IMR-90 (cell line): ENCODE results near the gene ANK2. TPM values are rescaled to one million over a fixed set of nuclear protein-coding genes. Genes with fewer than 3 reads are reported as not detected.

ENCODE experiments used
- ATAC-seq: fragments of 200-7000 bp; cut with Tn5 transposase; 2 replicates; pipeline ENCODE4 v1.9.1; 2020; ENCODE audit warnings: low read depth, mild to moderate bottlenecking, moderate library complexity
- BruUV-seq: library from RNA; stranded (reverse); fragments of 400-500 nt; replicated peaks from 2 replicates; lab custom pipeline; 2021; lab: Mats Ljungman, UMichigan
- CTCF ChIA-PET: fragments of 300-600 bp; formaldehyde crosslinking; extraction: SDS; loops from one replicate; lab custom pipeline; 2021; ENCODE audit warnings: antibody characterized with exemption; lab: Yijun Ruan, JAX
- POLR2A ChIA-PET: fragments of 300-600 bp; sonication (Branson Sonifier 250); formaldehyde crosslinking; loops from one replicate; lab custom pipeline; 2022; ENCODE audit warnings: antibody characterized with exemption; ENCODE audit not compliant: unreplicated experiment; lab: Charles Lee
- DNase-seq: peaks from one replicate; pipeline ENCODE4 v3.0.0; 2013
- H2AFZ ChIP-seq: replicated peaks from 2 replicates; pipeline ENCODE3; 2013; ENCODE audit warnings: low read length, mild to moderate bottlenecking; ENCODE audit not compliant: poor library complexity
- H2AK5ac ChIP-seq: 2 replicates; pipeline ENCODE4 v1.6.1; 2013; ENCODE audit warnings: low read depth, low read length, inconsistent platforms
- H2AK9ac ChIP-seq: replicated peaks from 2 replicates; pipeline ENCODE3; 2013; ENCODE audit warnings: mild to moderate bottlenecking, low read depth, low read length, moderate library complexity; ENCODE audit not compliant: poor library complexity
- H2BK120ac ChIP-seq: 2 replicates; pipeline ENCODE4 v1.6.1; 2013; ENCODE audit warnings: low read depth, low read length, inconsistent platforms
- H2BK15ac ChIP-seq: 3 replicates; pipeline ENCODE4 v1.6.1; 2013; ENCODE audit warnings: low read depth, low read length, inconsistent platforms
- H2BK20ac ChIP-seq: 2 replicates; pipeline ENCODE4 v1.6.1; 2013; ENCODE audit warnings: low read depth, mild to moderate bottlenecking, inconsistent platforms, low read length, moderate library complexity
- H2BK5ac ChIP-seq: 2 replicates; pipeline ENCODE4 v1.6.1; 2013; ENCODE audit warnings: mild to moderate bottlenecking, low read depth, low read length, inconsistent platforms; ENCODE audit not compliant: poor library complexity, severe bottlenecking
- H3K14ac ChIP-seq: replicated peaks from 2 replicates; pipeline ENCODE4 v1.6.1; 2013; ENCODE audit warnings: low read depth, low read length, inconsistent platforms
- H3K18ac ChIP-seq: 2 replicates; pipeline ENCODE4 v1.6.1; 2013; ENCODE audit warnings: low read depth, low read length, control low read depth
- H3K23ac ChIP-seq: 2 replicates; pipeline ENCODE4 v1.6.1; 2013; ENCODE audit warnings: low read depth, low read length, inconsistent platforms
- H3K27ac ChIP-seq: 2 replicates; pipeline ENCODE4 v1.5.1; 2013; ENCODE audit warnings: mild to moderate bottlenecking, control low read depth, low read length; ENCODE audit not compliant: insufficient read depth
- H3K27me3 ChIP-seq: 2 replicates; pipeline ENCODE4 v1.6.1; 2013; ENCODE audit warnings: low read length; ENCODE audit not compliant: control insufficient read depth, insufficient read depth
- H3K36me3 ChIP-seq: 2 replicates; pipeline ENCODE4 v1.6.1; 2013; ENCODE audit warnings: low read length, mixed read lengths; ENCODE audit not compliant: control insufficient read depth, insufficient read depth
- H3K4ac ChIP-seq: 2 replicates; pipeline ENCODE4 v1.6.1; 2013; ENCODE audit warnings: low read depth, low read length, inconsistent platforms
- H3K4me1 ChIP-seq: 2 replicates; pipeline ENCODE4 v1.6.1; 2013; ENCODE audit warnings: low read length, mixed read lengths; ENCODE audit not compliant: control insufficient read depth, insufficient read depth
- H3K4me2 ChIP-seq: 2 replicates; pipeline ENCODE4 v1.6.1; 2013; ENCODE audit warnings: low read depth, mild to moderate bottlenecking, control low read depth, low read length, moderate library complexity
- H3K4me3 ChIP-seq: 2 replicates; pipeline ENCODE4 v1.5.1; 2013; ENCODE audit warnings: low read depth, mild to moderate bottlenecking, control low read depth, low read length, moderate library complexity; ENCODE audit not compliant: insufficient read depth
- H3K56ac ChIP-seq: 2 replicates; pipeline ENCODE4 v1.6.1; 2013; ENCODE audit warnings: low read length, inconsistent platforms; ENCODE audit not compliant: insufficient read depth; ENCODE audit errors: extremely low read depth
- H3K79me1 ChIP-seq, 2 experiments: 2 replicates each; pipeline ENCODE4 v1.6.1; 2013; ENCODE audit warnings: low read length in 2 of 2, inconsistent platforms in 1 of 2, low read depth in 1 of 2
- H3K9ac ChIP-seq: 2 replicates; pipeline ENCODE4 v1.6.1; 2013; ENCODE audit warnings: low read depth, low read length, control low read depth
- H3K9me1 ChIP-seq: 2 replicates; pipeline ENCODE4 v1.6.1; 2013; ENCODE audit warnings: low read length, inconsistent platforms; ENCODE audit not compliant: insufficient read depth
- H3K9me3 ChIP-seq: 2 replicates; pipeline ENCODE4 v1.6.1; 2013; ENCODE audit warnings: low read length; ENCODE audit not compliant: control insufficient read depth, insufficient read depth
- H4K20me1 ChIP-seq: 2 replicates; pipeline ENCODE4 v1.6.1; 2013; ENCODE audit warnings: low read length, inconsistent platforms; ENCODE audit not compliant: insufficient read depth
- H4K5ac ChIP-seq: 2 replicates; pipeline ENCODE4 v1.6.1; 2013; ENCODE audit warnings: mild to moderate bottlenecking, low read depth, low read length, control low read depth
- H4K8ac ChIP-seq, 2 experiments: 2 replicates each; pipeline ENCODE4 v1.6.1; 2013; ENCODE audit warnings: low read depth in 2 of 2, low read length in 2 of 2, control low read depth in 1 of 2, inconsistent platforms in 1 of 2
- H4K91ac ChIP-seq: 2 replicates; pipeline ENCODE4 v1.6.1; 2013; ENCODE audit warnings: low read depth, low read length, inconsistent platforms; ENCODE audit not compliant: insufficient read depth
- BHLHE40 ChIP-seq: fragments of 150-350 bp; IDR thresholded peaks from 2 replicates; pipeline ENCODE4 v1.6.1; 2016; ENCODE audit warnings: mild to moderate bottlenecking, low read depth, low read length
- CEBPB ChIP-seq: IDR thresholded peaks from 2 replicates; pipeline ENCODE4 v1.6.1; 2012; ENCODE audit warnings: low read depth, low read length, improper control_type of control experiment
- CHD1 ChIP-seq: IDR thresholded peaks from 2 replicates; pipeline ENCODE4 v1.6.1; 2012; ENCODE audit warnings: low read depth, low read length, improper control_type of control experiment
- FOS ChIP-seq: fragments of 150-350 bp; IDR thresholded peaks from 2 replicates; pipeline ENCODE4 v1.6.1; 2016; ENCODE audit warnings: low read depth, low read length
- MAFK ChIP-seq: IDR thresholded peaks from 2 replicates; pipeline ENCODE4 v1.6.1; 2012; ENCODE audit warnings: low read depth, low read length, improper control_type of control experiment
- MAZ ChIP-seq: IDR thresholded peaks from 2 replicates; pipeline ENCODE4 v1.6.1; 2012; ENCODE audit warnings: low read depth, mild to moderate bottlenecking, low read length, improper control_type of control experiment, moderate library complexity, borderline replicate concordance
- MXI1 ChIP-seq: IDR thresholded peaks from 2 replicates; pipeline ENCODE4 v1.6.1; 2012; ENCODE audit warnings: low read depth, mild to moderate bottlenecking, low read length, moderate library complexity, borderline replicate concordance
- NFE2L2 ChIP-seq: fragments of 150-350 bp; IDR thresholded peaks from 2 replicates; pipeline ENCODE4 v1.6.1; 2016; ENCODE audit warnings: low read depth, mild to moderate bottlenecking, low read length
- POLR2A ChIP-seq: IDR thresholded peaks from 2 replicates; pipeline ENCODE4 v1.6.1; 2012; ENCODE audit warnings: mild to moderate bottlenecking, low read depth, low read length
- RAD21 ChIP-seq: IDR thresholded peaks from 2 replicates; pipeline ENCODE4 v1.6.1; 2012; ENCODE audit warnings: low read length, improper control_type of control experiment
- RCOR1 ChIP-seq: IDR thresholded peaks from 2 replicates; pipeline ENCODE4 v1.6.1; 2012; ENCODE audit warnings: mild to moderate bottlenecking, low read length, improper control_type of control experiment; ENCODE audit not compliant: insufficient replicate concordance
- RFX5 ChIP-seq: IDR thresholded peaks from 2 replicates; pipeline ENCODE4 v1.8.0; 2012; ENCODE audit warnings: low read depth, mild to moderate bottlenecking, low read length, moderate library complexity
- SMC3 ChIP-seq: fragments of 150-350 bp; IDR thresholded peaks from 2 replicates; pipeline ENCODE4 v1.6.1; 2016; ENCODE audit warnings: low read depth, mild to moderate bottlenecking, antibody characterized with exemption, low read length, moderate library complexity
- WGBS, 2 experiments: methylation state at CpG; one replicate each; pipeline versions ENCODE4 v1.1.5 to v1.1.7; 2013; ENCODE audit warnings: missing lambda C conversion rate in 2 of 2; ENCODE audit not compliant: insufficient read length in 1 of 2; ENCODE audit errors: extremely low coverage in 2 of 2; 5-methylcytosine and 5-hydroxymethylcytosine counted together
- dilution Hi-C: fragments of 300-500 bp; cut with HindIII; formaldehyde crosslinking; loops from one replicate; pipeline ENCODE4 v1.14.3; 2018; ENCODE audit warnings: low sequenced_read_pairs; ENCODE audit not compliant: unreplicated experiment
- in situ Hi-C: fragments of 300-500 bp; cut with MboI; formaldehyde crosslinking; loops from 3 replicates; pipeline ENCODE4 v1.14.3; 2019; ENCODE audit warnings: low sequenced_read_pairs, inconsistent platforms, mixed read lengths
- intact Hi-C: fragments of 100-400 bp; cut with micrococcal nuclease; formaldehyde crosslinking; loops from 2 replicates; pipeline ENCODE4 v1.10.0; 2022
- polyA plus RNA-seq, 3 experiments: library from polyadenylated mRNA; depleted of rRNA; stranded (reverse); fragments of >200 nt; gene quantifications; 2 replicates each; pipeline ENCODE4 v1.2.3, GENCODE V29; 2012; ENCODE audit warnings: low replicate concordance in 1 of 3
- total RNA-seq: library from RNA; depleted of rRNA; stranded (reverse); fragments of >200 nt; gene quantifications from 2 replicates; pipeline ENCODE4 v1.2.3, GENCODE V29; 2012
- TF ChIP-seq, protein P1 (sequence below): conservative IDR thresholded peaks from 2 replicates; pipeline ENCODE4 v1.5.1; 2012; ENCODE audit warnings: mild to moderate bottlenecking, low read depth, low read length, improper control_type of control experiment
- TF ChIP-seq, protein P2 (sequence below): fragments of 150-350 bp; IDR thresholded peaks from 2 replicates; pipeline ENCODE4 v1.6.1; 2016; ENCODE audit warnings: low read depth, mild to moderate bottlenecking, low read length, moderate library complexity, borderline replicate concordance

Gene ANK2
- total and polyA plus RNA-seq, 2 of the 4 experiments (the other 2 are of a cell fraction), result 0.82 to 6.6 TPM

DNA sequence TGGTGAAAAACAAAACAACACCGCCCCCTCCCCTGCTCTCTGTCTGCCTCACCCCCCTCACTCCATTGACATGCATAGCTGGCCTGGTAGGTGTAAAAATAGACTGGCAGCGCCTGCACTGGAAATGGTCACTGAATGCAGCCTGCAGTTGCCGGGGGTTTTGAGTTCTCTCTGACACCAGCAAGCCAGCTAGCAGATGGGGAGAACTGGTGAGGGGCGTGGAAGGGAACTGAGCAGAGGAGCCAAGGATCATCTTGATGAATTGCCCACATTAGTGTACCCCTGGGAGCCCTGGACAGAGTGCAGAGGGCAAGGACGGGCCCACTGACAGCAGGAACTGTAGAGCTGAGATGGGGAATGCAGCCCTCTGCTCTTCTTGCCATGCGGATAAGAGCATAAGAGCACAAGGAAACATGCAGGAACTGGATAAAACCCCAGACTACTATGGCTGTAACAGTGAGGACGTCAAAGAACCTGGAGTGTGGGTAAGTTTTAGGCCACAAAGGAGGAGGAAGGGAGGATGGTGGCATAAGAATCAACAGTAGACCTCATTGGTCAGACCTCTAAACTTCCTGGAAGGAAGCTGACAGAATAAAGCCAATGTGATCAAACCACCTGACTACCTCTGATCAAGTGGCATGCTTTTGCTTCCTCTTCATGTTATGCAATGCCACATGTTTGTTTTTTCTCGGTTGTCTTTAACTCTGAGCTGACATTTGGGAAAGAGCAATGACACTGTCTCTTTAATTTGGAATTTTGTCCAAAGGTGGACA is 96.3 kb downstream of the ANK2 start:
- Histone ChIP-seq H4K91ac (no peak overlapping the region), H3K9ac (no peak overlapping the region), H3K56ac (no peak overlapping the region), H3K14ac (no peak overlapping the region; the same call in 1 of the 2 replicates), H2AK9ac (no peak overlapping the region), H4K5ac (no peak overlapping the region), H3K36me3 (no peaks in the 10 kb centered on the region), H3K4ac (no peak overlapping the region), H2AFZ (peak overlapping the region; percentile 75), H2BK15ac (no peak overlapping the region), H2BK20ac (0 out of 2 replicates have a peak overlapping the region, but pooled peaks have one; percentile 10), H3K4me2 (no peak overlapping the region), H3K27me3 (no peaks in the 10 kb centered on the region), H4K8ac (no peak overlapping the region), H3K9me3 (no peaks in the 10 kb centered on the region), H3K4me1 (peaks cover 3% of the 10 kb centered on the region; the same call in 1 of the 2 replicates), H4K20me1 (no peaks in the 10 kb centered on the region), H2BK120ac (no peak overlapping the region), H3K23ac (no peak overlapping the region), H3K18ac (no peak overlapping the region), H2BK5ac (no peak overlapping the region), H3K79me1 (no peaks in the 10 kb centered on the region), H2AK5ac (no peak overlapping the region), H3K9me1 (no peaks in the 10 kb centered on the region), H3K4me3 (no peak overlapping the region), H3K27ac (no peak overlapping the region)
- CTCF ChIA-PET, result no interaction called here
- no peak for ATAC-seq
- BruUV-seq, result no TSS peak
- no peak for TF ChIP-seq POLR2A
- TF ChIP-seq CEBPB, result no peak
- TF ChIP-seq NFE2L2, result no peak
- TF ChIP-seq MXI1, result no peak
- no peak for TF ChIP-seq RAD21
- TF ChIP-seq BHLHE40, result no peak
- no peak for TF ChIP-seq RFX5
- TF ChIP-seq SMC3, result no peak
- TF ChIP-seq, protein P1, sequence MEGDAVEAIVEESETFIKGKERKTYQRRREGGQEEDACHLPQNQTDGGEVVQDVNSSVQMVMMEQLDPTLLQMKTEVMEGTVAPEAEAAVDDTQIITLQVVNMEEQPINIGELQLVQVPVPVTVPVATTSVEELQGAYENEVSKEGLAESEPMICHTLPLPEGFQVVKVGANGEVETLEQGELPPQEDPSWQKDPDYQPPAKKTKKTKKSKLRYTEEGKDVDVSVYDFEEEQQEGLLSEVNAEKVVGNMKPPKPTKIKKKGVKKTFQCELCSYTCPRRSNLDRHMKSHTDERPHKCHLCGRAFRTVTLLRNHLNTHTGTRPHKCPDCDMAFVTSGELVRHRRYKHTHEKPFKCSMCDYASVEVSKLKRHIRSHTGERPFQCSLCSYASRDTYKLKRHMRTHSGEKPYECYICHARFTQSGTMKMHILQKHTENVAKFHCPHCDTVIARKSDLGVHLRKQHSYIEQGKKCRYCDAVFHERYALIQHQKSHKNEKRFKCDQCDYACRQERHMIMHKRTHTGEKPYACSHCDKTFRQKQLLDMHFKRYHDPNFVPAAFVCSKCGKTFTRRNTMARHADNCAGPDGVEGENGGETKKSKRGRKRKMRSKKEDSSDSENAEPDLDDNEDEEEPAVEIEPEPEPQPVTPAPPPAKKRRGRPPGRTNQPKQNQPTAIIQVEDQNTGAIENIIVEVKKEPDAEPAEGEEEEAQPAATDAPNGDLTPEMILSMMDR, result no peak
- no peak for TF ChIP-seq CHD1
- TF ChIP-seq MAZ, result no peak
- no peak for TF ChIP-seq RCOR1
- TF ChIP-seq, protein P2, sequence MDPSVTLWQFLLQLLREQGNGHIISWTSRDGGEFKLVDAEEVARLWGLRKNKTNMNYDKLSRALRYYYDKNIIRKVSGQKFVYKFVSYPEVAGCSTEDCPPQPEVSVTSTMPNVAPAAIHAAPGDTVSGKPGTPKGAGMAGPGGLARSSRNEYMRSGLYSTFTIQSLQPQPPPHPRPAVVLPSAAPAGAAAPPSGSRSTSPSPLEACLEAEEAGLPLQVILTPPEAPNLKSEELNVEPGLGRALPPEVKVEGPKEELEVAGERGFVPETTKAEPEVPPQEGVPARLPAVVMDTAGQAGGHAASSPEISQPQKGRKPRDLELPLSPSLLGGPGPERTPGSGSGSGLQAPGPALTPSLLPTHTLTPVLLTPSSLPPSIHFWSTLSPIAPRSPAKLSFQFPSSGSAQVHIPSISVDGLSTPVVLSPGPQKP, result no peak
- no peak for TF ChIP-seq MAFK
- TF ChIP-seq FOS, result no peak
- DNase-seq, result no peak
- in situ Hi-C loops, result no loop called here
- POLR2A ChIA-PET, result no interaction called here
- dilution Hi-C loops, result no loop called here
- 79% methylated on average over 2 of the region's 8 CpGs; no CpG with 5 or more reads in 1 of the 2 experiments for WGBS, 2 experiments
- intact Hi-C loops, result no loop called here
